ENCODE measurements around the gene SLC2A8.

- no peak for TF ChIP-seq CTCF (conservative IDR thresholded peaks at IDR 0.05; ENCODE audit: low read length)
- no peak for TF ChIP-seq EZH2phosphoT487 (IDR thresholded peaks at IDR 0.05; ENCODE audit: borderline replicate concordance)
Measured at GRCh38 chr9:127384016-127384730, 12.8 kb upstream of the SLC2A8 start.
